ENCODE data around the gene ASB13.
"Not testable (repeated sequence)": the region's sequence is repeated elsewhere in the genome, so short reads cannot be mapped to it uniquely, and the experiment has no call there.

Gene ASB13

DNA sequence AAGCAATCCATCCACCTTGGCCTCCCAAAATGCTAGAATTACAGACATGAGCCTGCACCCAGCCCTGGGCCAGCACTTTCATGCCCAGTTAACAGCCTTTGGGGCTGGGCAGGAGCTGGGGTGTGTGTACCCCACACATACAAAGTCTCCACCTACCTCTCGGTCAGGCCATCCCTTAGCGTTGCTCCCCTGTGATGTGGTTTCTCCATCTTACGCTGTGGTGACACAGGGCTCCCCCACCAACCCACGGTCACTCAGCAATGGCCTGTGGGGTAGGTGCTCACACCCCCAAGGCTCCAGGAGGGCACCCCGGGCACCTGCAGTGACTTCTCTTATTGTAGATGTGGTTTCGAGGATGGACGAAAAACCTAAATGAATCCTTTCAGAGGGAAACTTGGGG lies 58.8 kb downstream of the ASB13 start:
- no peak for DNase-seq (ENCODE audit: low read depth, low spot score)

GRCh38 chr10:5606864-5607263 lies 59.5 kb downstream of the ASB13 start:
- DNase-seq (ENCODE audit: low read depth, low spot score) = no peak

DNA sequence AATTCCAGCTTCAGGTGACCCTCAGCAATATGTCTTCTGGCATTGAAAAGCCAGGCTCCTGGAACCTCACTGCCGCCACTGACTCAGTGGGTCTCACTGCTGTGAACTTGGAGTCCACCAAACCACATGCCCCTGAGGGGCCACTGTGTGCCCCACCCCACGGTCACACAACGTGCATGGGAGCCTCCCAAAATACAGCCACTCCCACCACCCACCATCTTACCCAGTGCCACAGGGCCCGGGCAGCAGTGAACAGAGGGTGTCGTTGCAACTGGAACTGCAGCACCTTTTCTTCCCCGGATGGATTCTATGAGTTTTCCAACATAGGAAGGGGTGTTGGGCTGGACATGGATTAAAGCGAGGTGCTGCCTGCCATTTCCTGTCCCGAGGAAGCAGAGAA lies 60.1 kb downstream of the ASB13 start:
- DNase-seq (ENCODE audit: low read depth, low spot score) = no peak

- DNase-seq (ENCODE audit: low read depth, low spot score) = no peak
Observed at GRCh38 chr10:5604961-5605360, 61.4 kb downstream of the ASB13 start.

GRCh38 chr10:5604236-5604925 lies 62.0 kb downstream of the ASB13 start:
- DNase-seq (ENCODE audit: low read depth, low spot score) = no peak

GRCh38 chr10:5603848-5604170 lies 62.6 kb downstream of the ASB13 start:
- DNase-seq (ENCODE audit: low read depth, low spot score) = no peak

DNA sequence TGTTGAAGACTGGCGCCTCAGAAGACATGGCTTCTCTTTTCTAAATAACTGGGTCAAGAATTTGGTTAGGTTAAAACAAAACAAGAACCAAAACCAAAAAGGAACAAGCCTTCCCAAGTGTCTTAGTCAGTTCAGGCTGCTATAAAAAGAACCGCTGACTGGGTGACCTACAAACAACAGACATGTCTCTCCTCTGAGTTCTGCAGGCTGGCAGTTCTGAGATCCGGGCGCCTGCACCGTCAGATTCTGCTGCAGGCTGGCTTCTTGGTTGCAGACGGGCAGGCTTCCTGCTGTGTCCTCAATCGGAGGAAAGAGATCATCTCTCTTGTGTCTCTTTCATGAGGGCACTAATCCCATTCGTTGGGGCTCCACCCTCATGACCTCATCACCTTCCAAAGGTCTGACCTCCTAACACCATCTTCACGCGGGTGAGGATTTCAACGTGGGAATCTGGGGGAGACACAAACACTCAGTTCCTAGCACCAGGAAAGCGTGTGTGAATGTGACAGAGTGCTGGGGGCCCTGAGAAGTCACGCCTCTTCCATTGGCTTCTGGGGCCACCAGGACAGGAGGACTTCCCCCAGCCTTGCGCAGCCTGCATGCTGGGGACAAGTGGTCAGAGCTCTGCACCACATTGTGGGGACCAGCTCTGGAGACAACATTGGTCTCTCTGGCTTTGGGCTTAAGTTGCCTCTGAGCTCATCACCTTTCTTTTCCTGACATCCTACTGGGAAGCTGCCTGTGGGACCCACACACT lies 63.1 kb downstream of the ASB13 start:
- no peak for DNase-seq (ENCODE audit: low read depth, low spot score)

- DNase-seq (ENCODE audit: low read depth, low spot score) = no peak
Observed at GRCh38 chr10:5601826-5602495, 64.4 kb downstream of the ASB13 start.

DNA sequence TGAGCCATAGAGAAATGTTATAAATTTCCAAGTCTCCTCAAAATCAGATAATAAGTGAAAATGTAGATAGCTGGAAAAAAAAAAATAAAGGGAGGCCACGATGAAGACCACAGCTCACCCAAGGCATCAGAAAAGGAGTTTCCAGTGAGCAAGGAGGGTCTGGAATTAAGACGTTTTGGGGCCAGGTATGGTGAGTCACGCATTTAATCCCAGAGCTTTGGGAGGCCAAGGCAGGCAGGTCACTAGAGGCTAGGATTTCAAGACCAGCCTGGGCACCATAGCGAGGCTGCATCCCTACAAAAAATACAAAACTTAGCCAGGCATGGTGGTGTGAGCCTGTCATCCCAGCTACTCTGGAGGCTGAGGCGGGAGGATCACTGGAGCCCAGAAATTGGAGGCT lies 65.5 kb downstream of the ASB13 start:
- no peak for DNase-seq (ENCODE audit: low read depth, low spot score)

- no peak for DNase-seq (ENCODE audit: low read depth, low spot score)
Observed at GRCh38 chr10:5599613-5600520, 66.5 kb downstream of the ASB13 start.

- DNase-seq (ENCODE audit: low read depth, low spot score) = no peak
Observed at GRCh38 chr10:5598085-5598690, 68.2 kb downstream of the ASB13 start.

GRCh38 chr10:5596611-5597341 lies 69.6 kb downstream of the ASB13 start:
- no peak for DNase-seq (ENCODE audit: low read depth, low spot score)

GRCh38 chr10:5595994-5596471 lies 70.4 kb downstream of the ASB13 start:
- no peak for DNase-seq (ENCODE audit: low read depth, low spot score)

GRCh38 chr10:5595591-5595990 lies 70.8 kb downstream of the ASB13 start:
- DNase-seq (ENCODE audit: low read depth, low spot score) = no peak

GRCh38 chr10:5595095-5595494 lies 71.3 kb downstream of the ASB13 start:
- no peak for DNase-seq (ENCODE audit: low read depth, low spot score)

GRCh38 chr10:5594271-5595049 lies 71.9 kb downstream of the ASB13 start:
- DNase-seq (ENCODE audit: low read depth, low spot score) = peak; percentile 61

DNA sequence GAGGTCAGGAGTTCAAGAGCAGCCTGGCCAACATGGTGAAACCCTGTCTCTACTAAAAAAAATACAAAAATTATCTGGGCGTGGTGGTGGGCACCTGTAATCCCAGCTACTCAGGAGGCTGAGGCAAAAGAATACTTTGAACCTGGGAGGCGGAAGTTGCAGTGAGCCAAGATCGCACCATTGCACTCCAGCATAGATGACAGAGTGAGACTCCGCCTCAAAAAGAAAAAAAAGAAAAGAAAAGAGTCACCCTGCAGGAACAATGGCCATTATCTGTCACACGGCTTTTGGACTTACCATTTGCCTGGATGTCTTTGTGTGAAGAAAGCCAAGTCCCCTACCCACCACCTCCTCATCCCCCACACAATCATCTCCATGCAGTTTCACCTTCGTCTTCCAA lies 73.0 kb downstream of the ASB13 start:
- DNase-seq (ENCODE audit: low read depth, low spot score) = not testable (repeated sequence)

GRCh38 chr10:5592070-5592469 lies 74.3 kb downstream of the ASB13 start:
- no peak for DNase-seq (ENCODE audit: low read depth, low spot score)

DNA sequence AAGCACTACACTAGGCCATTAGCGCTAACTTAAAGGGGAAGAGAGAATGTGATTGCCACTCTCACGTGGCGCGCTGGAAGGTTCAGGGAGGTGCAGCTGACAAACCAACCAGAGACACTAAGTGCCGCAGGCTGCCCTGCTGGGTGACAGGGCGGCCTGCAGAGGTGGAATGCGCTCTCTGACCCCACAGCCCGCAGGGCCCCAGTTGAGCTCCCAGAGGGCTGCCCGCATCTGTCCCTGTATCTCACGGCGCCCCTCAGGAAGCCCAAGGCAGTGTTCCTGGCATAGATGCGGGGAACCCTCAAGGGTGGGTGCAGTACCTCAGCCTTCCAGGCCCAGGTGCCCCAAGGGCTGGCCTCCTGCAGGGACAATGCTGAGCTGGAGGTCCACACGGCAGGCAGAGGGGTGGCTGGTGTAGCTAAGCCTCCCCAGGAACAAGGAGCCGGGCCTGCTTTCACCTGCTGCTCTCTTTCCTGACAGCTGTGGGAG lies 75.0 kb downstream of the ASB13 start:
- DNase-seq (ENCODE audit: low read depth, low spot score) = no peak

GRCh38 chr10:5590816-5591215 lies 75.6 kb downstream of the ASB13 start:
- no peak for DNase-seq (ENCODE audit: low read depth, low spot score)
